SU-DHL-6 (cell line): ENCODE results near the gene URI1.
"Not testable (repeated sequence)": the region's sequence is repeated elsewhere in the genome, so short reads cannot be mapped to it uniquely, and the experiment has no call there.

Experiments
- H2AFZ ChIP-seq: fragments of 200-600 bp; sonication (generic); 2 replicates; pipeline ENCODE4 v1.6.1; 2014; ENCODE audit warnings: low read depth, mild to moderate bottlenecking, moderate library complexity, mixed read lengths, antibody characterized with exemption, low read length; ENCODE audit not compliant: severe bottlenecking
- H3F3A ChIP-seq: fragments of 200-600 bp; shearing (Covaris generic); 2 replicates; pipeline ENCODE4 v1.6.0; 2016; ENCODE audit warnings: antibody characterized with exemption, mild to moderate bottlenecking; ENCODE audit not compliant: insufficient read depth
- H3K27ac ChIP-seq: fragments of 200-600 bp; sonication (generic); 2 replicates; pipeline ENCODE4 v1.5.1; 2016; ENCODE audit warnings: low read depth, mild to moderate bottlenecking, low read length, moderate library complexity, mixed read lengths
- H3K27me3 ChIP-seq: fragments of 200-600 bp; sonication (generic), shearing (Covaris generic); 2 replicates; pipeline ENCODE4 v1.6.0; 2014; ENCODE audit warnings: mild to moderate bottlenecking, low read length
- H3K36me3 ChIP-seq: fragments of 200-600 bp; sonication (generic); 2 replicates; pipeline ENCODE4 v1.6.1; 2014; ENCODE audit warnings: mild to moderate bottlenecking, low read length, mixed read lengths
- H3K4me2 ChIP-seq: fragments of 300-600, 200-600 bp; shearing (Covaris generic), sonication (generic); 2 replicates; pipeline ENCODE4 v1.6.0; 2014; ENCODE audit warnings: low read length, low read depth, mild to moderate bottlenecking; ENCODE audit not compliant: poor library complexity, severe bottlenecking
- H3K4me3 ChIP-seq: fragments of 200-600 bp; sonication (generic); 2 replicates; pipeline ENCODE4 v1.5.1; 2014; ENCODE audit warnings: antibody characterized with exemption, low read length, mild to moderate bottlenecking, mixed read lengths; ENCODE audit not compliant: insufficient read depth, poor library complexity, severe bottlenecking
- H3K79me2 ChIP-seq: fragments of 200-600 bp; sonication (generic); 2 replicates; pipeline ENCODE4 v1.6.1; 2014; ENCODE audit warnings: mild to moderate bottlenecking, low read length, moderate library complexity; ENCODE audit not compliant: insufficient read depth
- H3K9ac ChIP-seq: fragments of 200-600 bp; sonication (generic); 2 replicates; pipeline ENCODE4 v1.7.0; 2014; ENCODE audit warnings: mild to moderate bottlenecking, low read length
- H3K9me2 ChIP-seq: fragments of 200-600 bp; sonication (generic); replicated peaks from 2 replicates; pipeline ENCODE4 v1.6.1; 2014; ENCODE audit warnings: low read length; ENCODE audit not compliant: insufficient read depth
- H3K9me3 ChIP-seq: fragments of 200-600 bp; sonication (generic); 2 replicates; pipeline ENCODE4 v1.6.1; 2014; ENCODE audit warnings: low read length, mixed read lengths; ENCODE audit not compliant: insufficient read depth
- H4K20me1 ChIP-seq: fragments of 200-600 bp; sonication (generic); 2 replicates; pipeline ENCODE4 v1.6.1; 2014; ENCODE audit warnings: low read depth, mild to moderate bottlenecking, antibody characterized with exemption, low read length, moderate library complexity, mixed read lengths
- EZH2phosphoT487 ChIP-seq: fragments of 200-600 bp; sonication (generic), shearing (Covaris generic); conservative IDR thresholded peaks from 2 replicates; pipeline ENCODE4 v1.6.1; 2018; ENCODE audit warnings: mild to moderate bottlenecking, antibody characterized with exemption, low read length, moderate library complexity, mixed read lengths
- TF ChIP-seq, protein P1 (sequence below): fragments of 200-600 bp; sonication (generic); IDR thresholded peaks from one replicate; pipeline ENCODE4 v1.5.1; 2017; ENCODE audit warnings: antibody characterized with exemption, mild to moderate bottlenecking, low read length, moderate library complexity; ENCODE audit not compliant: insufficient read depth, poor library complexity, severe bottlenecking

The URI1 gene

DNA sequence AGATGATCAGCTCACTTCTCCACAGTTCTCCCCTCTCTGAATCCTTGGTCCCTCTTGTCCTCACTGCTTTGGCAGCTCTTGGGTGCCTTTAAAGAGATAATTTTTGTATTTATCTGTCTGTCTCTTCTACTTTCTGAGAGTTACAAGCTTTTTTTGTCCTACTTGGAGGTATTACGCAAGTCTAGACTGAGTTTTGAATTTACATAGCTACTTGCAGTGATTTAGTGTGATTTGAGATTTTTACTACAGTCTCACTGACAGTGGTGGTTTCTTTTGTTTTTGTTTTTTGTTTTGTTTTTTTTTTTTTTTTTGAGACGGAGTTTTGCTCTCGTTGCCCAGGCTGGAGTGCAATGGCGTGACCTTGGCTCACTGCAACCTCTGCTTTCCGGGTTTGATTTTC lies 22.1 kb downstream of the URI1 start:
- Histone ChIP-seq H3K4me2 (no peak overlapping the region), H3K27ac (no peak overlapping the region), H3K9me3 (no peaks in the 10 kb centered on the region), H3K9ac (no peak overlapping the region), H3K9me2 (no peaks in the 10 kb centered on the region), H3K36me3 (no peaks in the 10 kb centered on the region), H4K20me1 (peaks cover 47% of the 10 kb centered on the region), H3K79me2 (peaks cover 99% of the 10 kb centered on the region), H2AFZ (no peak overlapping the region), H3K4me3 (no peak overlapping the region), H3K27me3 (no peaks in the 10 kb centered on the region), H3F3A (0 out of 2 replicates have a peak, but pooled peaks cover 7% of the 10 kb centered on the region)
- TF ChIP-seq, protein P1, sequence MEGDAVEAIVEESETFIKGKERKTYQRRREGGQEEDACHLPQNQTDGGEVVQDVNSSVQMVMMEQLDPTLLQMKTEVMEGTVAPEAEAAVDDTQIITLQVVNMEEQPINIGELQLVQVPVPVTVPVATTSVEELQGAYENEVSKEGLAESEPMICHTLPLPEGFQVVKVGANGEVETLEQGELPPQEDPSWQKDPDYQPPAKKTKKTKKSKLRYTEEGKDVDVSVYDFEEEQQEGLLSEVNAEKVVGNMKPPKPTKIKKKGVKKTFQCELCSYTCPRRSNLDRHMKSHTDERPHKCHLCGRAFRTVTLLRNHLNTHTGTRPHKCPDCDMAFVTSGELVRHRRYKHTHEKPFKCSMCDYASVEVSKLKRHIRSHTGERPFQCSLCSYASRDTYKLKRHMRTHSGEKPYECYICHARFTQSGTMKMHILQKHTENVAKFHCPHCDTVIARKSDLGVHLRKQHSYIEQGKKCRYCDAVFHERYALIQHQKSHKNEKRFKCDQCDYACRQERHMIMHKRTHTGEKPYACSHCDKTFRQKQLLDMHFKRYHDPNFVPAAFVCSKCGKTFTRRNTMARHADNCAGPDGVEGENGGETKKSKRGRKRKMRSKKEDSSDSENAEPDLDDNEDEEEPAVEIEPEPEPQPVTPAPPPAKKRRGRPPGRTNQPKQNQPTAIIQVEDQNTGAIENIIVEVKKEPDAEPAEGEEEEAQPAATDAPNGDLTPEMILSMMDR, result no peak
- TF ChIP-seq EZH2phosphoT487, result no peak

DNA sequence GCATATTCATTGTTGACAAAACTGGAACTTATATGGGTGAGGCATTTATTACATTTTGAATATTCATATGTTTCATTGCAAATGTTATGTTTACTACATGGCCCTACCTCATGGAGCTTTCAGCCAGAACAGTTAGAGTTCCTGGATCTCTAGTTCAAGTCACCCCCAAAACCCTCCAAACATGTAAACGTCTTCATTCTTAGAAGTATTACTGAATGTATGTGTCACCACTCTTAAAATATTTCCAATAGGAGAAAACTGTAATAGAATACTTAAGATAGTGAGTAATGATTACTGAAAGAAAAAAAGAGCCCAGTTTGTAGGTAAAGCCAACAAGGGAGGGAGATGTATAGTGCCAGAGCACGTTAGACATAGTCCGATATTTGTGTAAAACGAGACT lies 23.5 kb downstream of the URI1 start:
- Histone ChIP-seq H3K4me3 (no peak overlapping the region), H4K20me1 (peaks cover 50% of the 10 kb centered on the region)
- TF ChIP-seq EZH2phosphoT487, result no peak
- TF ChIP-seq, protein P1, result no peak

DNA sequence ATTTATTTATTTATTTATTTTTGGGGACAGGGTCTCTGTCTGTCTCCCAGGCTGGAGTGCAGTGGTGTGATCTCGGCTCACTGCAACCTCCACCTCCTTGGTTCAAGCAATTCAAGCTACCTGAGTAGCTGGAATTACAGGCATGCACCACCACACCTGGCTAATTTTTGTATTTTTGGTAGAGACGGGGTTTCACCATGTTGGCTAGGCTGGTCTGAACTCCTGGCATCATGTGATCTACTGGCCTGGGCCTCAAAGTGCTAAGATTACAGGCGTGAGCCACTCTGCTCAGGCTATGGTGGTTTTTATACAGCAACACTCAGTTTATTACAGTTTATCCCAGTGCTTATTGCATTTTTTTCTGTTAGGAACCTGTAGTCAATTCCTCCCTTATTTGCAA lies 24.1 kb downstream of the URI1 start:
- H3K9me3 ChIP-seq, H2AFZ ChIP-seq, H3K36me3 ChIP-seq, H3K4me3 ChIP-seq, H3F3A ChIP-seq, H3K9me2 ChIP-seq, H3K27me3 ChIP-seq: not testable (repeated sequence)
- Histone ChIP-seq H3K27ac (peak overlapping the region; percentile 9), H3K79me2 (peaks cover 99% of the 10 kb centered on the region), H3K4me2 (peak overlapping the region; percentile 11), H3K9ac (peak overlapping the region; percentile 3; the same call in 1 of the 2 replicates), H4K20me1 (peaks cover 54% of the 10 kb centered on the region)

More for the DNA sequence above, 23.5 kb downstream of the URI1 start:
- no peak overlapping the region for H2AFZ ChIP-seq
- H3K9me2 ChIP-seq, result no peaks in the 10 kb centered on the region
- no peaks in the 10 kb centered on the region for H3K9me3 ChIP-seq
- H3K9ac ChIP-seq, result no peak overlapping the region
- H3K4me2 ChIP-seq, result no peak overlapping the region
- peaks cover 99% of the 10 kb centered on the region for H3K79me2 ChIP-seq
- 0 out of 2 replicates have a peak, but pooled peaks cover 7% of the 10 kb centered on the region for H3F3A ChIP-seq
- no peaks in the 10 kb centered on the region for H3K27me3 ChIP-seq
- no peak overlapping the region for H3K27ac ChIP-seq
- H3K36me3 ChIP-seq, result no peaks in the 10 kb centered on the region

DNA sequence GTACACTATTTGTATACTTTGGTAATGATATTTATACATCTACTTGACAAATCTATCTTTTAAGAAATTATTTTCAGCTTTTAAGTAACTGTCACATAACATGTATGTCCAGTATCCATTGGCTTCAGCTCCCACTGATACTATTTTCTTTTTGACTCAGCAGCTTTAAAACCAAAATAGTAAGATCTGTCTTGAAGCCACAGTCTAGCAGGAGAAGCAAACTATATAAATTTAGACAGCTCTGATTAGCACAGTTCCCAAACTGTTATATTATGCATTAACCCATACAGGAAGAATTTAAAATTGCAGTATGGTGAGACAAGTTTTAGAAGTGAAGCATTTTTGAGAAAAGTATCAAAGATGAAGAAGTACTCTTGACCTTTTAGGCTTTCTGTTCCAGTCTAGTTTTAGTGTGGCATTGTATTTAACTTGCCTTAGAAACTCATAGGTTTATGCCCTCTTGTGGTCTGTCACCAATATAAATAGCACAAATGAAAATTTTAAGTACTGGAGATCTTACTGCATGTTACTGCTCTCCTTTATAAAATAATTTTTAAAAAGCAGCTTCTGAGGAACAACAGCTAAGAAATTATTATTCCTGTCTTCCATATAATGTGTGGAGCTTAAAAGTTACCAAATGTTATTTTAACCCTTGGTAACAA lies 24.7 kb downstream of the URI1 start:
- Histone ChIP-seq H2AFZ (no peak overlapping the region), H3K27me3 (no peaks in the 10 kb centered on the region), H3K79me2 (peaks cover 99% of the 10 kb centered on the region), H4K20me1 (peaks cover 57% of the 10 kb centered on the region), H3K9ac (peak overlapping the region; percentile 3; the same call in 1 of the 2 replicates), H3K36me3 (no peaks in the 10 kb centered on the region), H3K9me3 (no peaks in the 10 kb centered on the region), H3K27ac (peak overlapping the region; percentile 9), H3F3A (0 out of 2 replicates have a peak, but pooled peaks cover 7% of the 10 kb centered on the region), H3K9me2 (no peaks in the 10 kb centered on the region), H3K4me2 (peak overlapping the region; percentile 11), H3K4me3 (no peak overlapping the region)
- TF ChIP-seq EZH2phosphoT487, result no peak
- TF ChIP-seq, protein P1, result peak; percentile 22
